Measurements from ENCODE around the gene BCL10. TPM values are rescaled to one million over a fixed set of nuclear protein-coding genes. Genes with fewer than 3 reads are reported as not detected.

Gene BCL10
- total RNA-seq, 1 donor from 2014 or later: 43.0 TPM

DNA sequence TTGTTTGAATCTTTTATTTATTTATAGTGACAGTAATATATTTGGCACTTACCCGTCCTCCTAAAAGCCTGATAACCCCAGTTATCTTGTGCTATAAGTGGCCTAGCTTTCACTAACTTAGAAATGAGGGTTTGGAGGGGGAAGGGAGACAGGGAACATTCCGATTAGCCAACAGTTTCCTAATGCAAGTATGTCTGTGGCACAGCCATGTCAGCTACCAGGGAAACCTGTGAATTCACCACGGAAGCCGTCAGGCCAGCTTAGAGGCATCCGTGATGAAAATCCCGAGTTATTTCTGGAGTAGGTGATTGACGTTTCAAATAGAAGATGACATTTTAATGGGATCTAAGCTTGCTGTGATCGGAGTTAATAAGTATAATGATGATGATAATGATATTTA lies 39.4 kb upstream of the BCL10 start:
- DNase-seq (ENCODE audit: low read depth): no peak
- TF ChIP-seq, protein P1, sequence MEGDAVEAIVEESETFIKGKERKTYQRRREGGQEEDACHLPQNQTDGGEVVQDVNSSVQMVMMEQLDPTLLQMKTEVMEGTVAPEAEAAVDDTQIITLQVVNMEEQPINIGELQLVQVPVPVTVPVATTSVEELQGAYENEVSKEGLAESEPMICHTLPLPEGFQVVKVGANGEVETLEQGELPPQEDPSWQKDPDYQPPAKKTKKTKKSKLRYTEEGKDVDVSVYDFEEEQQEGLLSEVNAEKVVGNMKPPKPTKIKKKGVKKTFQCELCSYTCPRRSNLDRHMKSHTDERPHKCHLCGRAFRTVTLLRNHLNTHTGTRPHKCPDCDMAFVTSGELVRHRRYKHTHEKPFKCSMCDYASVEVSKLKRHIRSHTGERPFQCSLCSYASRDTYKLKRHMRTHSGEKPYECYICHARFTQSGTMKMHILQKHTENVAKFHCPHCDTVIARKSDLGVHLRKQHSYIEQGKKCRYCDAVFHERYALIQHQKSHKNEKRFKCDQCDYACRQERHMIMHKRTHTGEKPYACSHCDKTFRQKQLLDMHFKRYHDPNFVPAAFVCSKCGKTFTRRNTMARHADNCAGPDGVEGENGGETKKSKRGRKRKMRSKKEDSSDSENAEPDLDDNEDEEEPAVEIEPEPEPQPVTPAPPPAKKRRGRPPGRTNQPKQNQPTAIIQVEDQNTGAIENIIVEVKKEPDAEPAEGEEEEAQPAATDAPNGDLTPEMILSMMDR (IDR thresholded peaks at IDR 0.05; ENCODE audit: insufficient read depth, low read length, poor library complexity, severe bottlenecking): no peak
- Histone ChIP-seq H3K27me3 (ENCODE audit: control insufficient read depth, insufficient read depth, low read length) (no peaks in the 10 kb centered on the region), H3K4me3 (ENCODE audit: low read depth, low read length) (no peak overlapping the region), H3K36me3 (ENCODE audit: control insufficient read depth, insufficient read depth, low read length) (no peaks in the 10 kb centered on the region)

DNA sequence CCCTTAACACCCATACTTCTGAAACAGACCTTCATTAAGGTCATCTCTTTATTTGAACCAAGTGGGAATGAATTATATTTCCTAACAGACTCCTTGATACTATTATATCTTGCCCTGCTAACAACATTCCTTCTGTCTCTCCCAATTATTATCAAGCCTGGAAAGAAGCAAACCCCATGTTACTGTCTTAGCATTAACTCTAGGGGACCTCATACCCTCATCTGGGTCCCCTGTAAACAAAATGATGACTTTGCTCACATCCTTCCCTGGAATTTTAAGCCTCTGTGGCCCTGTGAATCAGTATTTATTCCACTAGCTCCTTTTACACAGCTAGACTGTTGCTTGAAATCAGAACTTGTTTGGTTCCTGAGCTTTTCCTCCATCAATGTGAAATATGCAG lies 38.3 kb upstream of the BCL10 start:
- DNase-seq (ENCODE audit: low read depth): no peak
- H3K4me3 ChIP-seq (ENCODE audit: low read depth, low read length): no peak overlapping the region
- TF ChIP-seq, protein P1 (IDR thresholded peaks at IDR 0.05; ENCODE audit: insufficient read depth, low read length, poor library complexity, severe bottlenecking): no peak
- no peaks in the 10 kb centered on the region for H3K27me3 ChIP-seq (ENCODE audit: control insufficient read depth, insufficient read depth, low read length)
- H3K36me3 ChIP-seq (ENCODE audit: control insufficient read depth, insufficient read depth, low read length): no peaks in the 10 kb centered on the region

DNA sequence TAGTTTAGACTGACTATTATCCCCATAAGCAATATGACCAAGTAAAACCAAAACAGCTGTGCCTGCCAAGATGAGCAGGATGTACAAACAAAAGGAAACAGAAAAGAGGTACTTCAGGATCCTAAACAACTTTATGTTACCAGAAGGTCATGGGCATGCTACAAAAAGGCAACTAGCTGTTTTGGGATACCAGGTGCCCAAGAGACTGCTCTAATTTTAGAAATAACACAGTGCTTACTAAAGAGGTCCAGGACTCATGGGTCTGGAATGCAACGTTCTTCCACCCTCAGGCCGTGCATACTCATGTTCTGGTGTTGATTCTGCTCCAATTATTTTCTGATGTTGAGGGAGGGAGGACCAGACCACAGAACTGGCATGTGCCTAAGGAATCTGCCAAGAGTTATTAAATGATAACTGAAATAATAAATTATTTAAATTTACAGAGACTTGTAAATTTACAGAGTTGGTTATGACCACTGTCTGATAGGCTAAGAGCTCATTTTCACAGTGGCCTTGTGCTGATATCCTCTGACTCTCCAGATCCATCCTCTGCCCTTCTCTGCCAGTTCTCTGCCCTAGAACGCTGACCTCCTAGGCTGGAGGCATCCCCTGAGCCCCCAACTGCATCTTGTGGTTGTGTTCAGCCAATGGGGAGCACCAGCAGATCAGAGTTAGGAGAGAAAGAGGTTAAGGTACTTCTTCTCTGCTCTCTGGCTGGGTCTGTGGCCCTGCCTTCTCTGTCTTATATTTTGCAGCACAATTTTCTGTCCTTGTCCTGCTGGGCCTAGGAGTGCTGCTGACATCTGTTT lies 37.7 kb upstream of the BCL10 start:
- no peaks in the 10 kb centered on the region for H3K27me3 ChIP-seq (ENCODE audit: control insufficient read depth, insufficient read depth, low read length)
- TF ChIP-seq, protein P1 (IDR thresholded peaks at IDR 0.05; ENCODE audit: insufficient read depth, low read length, poor library complexity, severe bottlenecking): no peak
- H3K36me3 ChIP-seq (ENCODE audit: control insufficient read depth, insufficient read depth, low read length): no peaks in the 10 kb centered on the region
- no peak overlapping the region for H3K4me3 ChIP-seq (ENCODE audit: low read depth, low read length)
- no peak for DNase-seq (ENCODE audit: low read depth)

DNA sequence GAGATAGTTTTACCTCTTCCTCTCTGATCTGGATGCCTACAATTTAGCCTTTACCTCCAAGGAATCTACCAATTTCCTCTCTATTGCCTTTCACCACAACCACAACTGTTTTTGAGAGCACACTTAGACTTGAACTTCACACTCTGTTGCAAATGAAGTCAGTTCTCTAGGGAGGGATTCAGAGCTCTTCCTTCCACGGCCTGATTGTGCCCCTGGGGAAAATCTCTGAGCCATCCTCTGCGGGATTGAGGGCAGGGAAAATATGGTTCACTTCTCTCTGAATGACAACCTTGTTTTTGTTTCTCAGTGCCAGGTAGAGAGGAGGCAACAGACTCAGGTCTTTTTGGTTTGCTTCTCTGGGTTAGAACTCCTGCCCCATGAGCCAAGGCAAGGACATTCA lies 35.4 kb upstream of the BCL10 start:
- no peak for DNase-seq (ENCODE audit: low read depth)

DNA sequence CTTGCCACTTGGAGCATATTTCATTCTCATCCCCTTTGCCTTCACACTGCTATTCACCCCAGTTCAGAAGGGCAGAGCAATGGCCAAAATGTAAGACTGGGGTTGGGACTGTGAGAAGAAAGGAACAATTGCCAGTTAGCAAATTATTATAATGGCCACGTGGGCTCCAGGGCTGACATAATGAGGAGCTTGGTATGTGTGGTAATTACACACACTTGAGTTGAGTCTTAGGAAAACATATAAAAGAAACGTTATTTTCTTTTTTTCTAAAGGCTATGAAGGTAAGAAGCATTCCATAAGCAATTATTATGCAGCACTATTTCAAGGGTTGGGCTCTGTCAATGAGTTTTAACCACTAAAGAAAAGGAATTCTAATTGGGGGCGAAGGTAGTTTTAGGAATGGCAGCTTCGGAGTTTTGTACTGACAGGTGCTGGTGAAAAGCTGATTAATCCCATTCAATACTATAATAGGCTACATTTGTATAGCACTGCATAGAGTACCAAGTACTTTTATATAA lies 32.5 kb upstream of the BCL10 start:
- TF ChIP-seq, protein P1 (IDR thresholded peaks at IDR 0.05; ENCODE audit: insufficient read depth, low read length, poor library complexity, severe bottlenecking): no peak
- H3K36me3 ChIP-seq (ENCODE audit: control insufficient read depth, insufficient read depth, low read length): no peaks in the 10 kb centered on the region
- no peaks in the 10 kb centered on the region for H3K27me3 ChIP-seq (ENCODE audit: control insufficient read depth, insufficient read depth, low read length)
- H3K4me3 ChIP-seq (ENCODE audit: low read depth, low read length): no peak overlapping the region
- DNase-seq (ENCODE audit: low read depth): no peak

More for the DNA sequence above, 35.4 kb upstream of the BCL10 start:
- TF ChIP-seq, protein P1 (IDR thresholded peaks at IDR 0.05; ENCODE audit: insufficient read depth, low read length, poor library complexity, severe bottlenecking): no peak
- H3K4me3 ChIP-seq (ENCODE audit: low read depth, low read length): no peak overlapping the region
- no peaks in the 10 kb centered on the region for H3K36me3 ChIP-seq (ENCODE audit: control insufficient read depth, insufficient read depth, low read length)
- no peaks in the 10 kb centered on the region for H3K27me3 ChIP-seq (ENCODE audit: control insufficient read depth, insufficient read depth, low read length)

All from kidney epithelial cell (primary cell).